Vagina (tissue), 2 donors: ENCODE results near the gene CCDC69.

Experiments
- POLR2AphosphoS5 ChIP-seq, 2 donors: sonication (generic); formaldehyde crosslinking; IDR thresholded peaks; one replicate each; pipeline ENCODE4 v1.9.0; 2017; ENCODE audit warnings: antibody characterized with exemption in 2 of 2, mild to moderate bottlenecking in 2 of 2, low read depth in 1 of 2; ENCODE audit not compliant: insufficient read depth in 1 of 2
- TF ChIP-seq, protein P1 (sequence below), 3 experiments: fragments of 450-650 bp in 2 of 3; fragments of 200-600 bp in 1 of 3; sonication (generic) in 1 of 3; IDR thresholded peaks; one replicate each; pipeline ENCODE4 v1.5.1; 2017 to 2019; ENCODE audit warnings: antibody characterized with exemption in 3 of 3, mild to moderate bottlenecking in 2 of 3, moderate library complexity in 2 of 3

DNA sequence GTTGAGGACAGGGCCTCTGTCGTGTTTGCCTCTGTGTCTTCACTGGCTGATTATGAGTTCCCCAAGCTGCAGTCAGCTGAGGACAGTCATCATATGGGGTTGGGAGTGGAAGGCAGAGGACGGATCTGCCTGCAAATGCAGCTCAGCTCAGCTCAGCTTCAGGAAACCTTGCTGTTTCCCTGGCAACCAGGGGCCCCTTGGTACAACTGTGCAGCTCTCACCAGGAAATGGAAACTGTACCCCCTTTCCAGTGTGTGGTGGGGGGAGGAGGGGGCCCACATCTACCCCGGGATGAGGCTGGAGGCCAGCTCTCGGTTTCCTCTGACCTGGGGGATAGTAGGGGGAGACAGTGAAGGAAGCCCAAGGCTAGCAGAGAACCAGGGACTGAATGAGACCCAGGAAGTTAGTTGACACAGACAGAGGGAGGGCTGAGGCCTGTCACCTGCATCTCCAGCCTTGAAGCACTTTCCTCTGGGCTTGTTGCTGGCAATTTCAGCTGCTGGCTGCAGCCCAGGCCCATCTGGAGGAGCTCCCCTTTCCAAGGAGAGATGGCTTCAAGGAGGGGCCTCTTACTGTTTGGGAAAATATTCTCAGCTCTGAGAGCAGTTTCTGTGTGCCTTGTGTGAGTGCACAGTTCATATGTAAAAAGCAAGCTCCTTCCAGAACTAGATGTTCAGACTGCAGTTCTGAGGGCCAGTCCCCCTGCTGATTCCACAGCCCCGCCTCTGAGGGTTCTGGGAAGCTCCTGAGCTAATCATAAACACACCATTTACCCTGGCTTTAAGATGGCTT lies 73.2 kb downstream of the CCDC69 start:
- TF ChIP-seq, protein P1, sequence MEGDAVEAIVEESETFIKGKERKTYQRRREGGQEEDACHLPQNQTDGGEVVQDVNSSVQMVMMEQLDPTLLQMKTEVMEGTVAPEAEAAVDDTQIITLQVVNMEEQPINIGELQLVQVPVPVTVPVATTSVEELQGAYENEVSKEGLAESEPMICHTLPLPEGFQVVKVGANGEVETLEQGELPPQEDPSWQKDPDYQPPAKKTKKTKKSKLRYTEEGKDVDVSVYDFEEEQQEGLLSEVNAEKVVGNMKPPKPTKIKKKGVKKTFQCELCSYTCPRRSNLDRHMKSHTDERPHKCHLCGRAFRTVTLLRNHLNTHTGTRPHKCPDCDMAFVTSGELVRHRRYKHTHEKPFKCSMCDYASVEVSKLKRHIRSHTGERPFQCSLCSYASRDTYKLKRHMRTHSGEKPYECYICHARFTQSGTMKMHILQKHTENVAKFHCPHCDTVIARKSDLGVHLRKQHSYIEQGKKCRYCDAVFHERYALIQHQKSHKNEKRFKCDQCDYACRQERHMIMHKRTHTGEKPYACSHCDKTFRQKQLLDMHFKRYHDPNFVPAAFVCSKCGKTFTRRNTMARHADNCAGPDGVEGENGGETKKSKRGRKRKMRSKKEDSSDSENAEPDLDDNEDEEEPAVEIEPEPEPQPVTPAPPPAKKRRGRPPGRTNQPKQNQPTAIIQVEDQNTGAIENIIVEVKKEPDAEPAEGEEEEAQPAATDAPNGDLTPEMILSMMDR (IDR thresholded peaks at IDR 0.05): no peak
- no peak for TF ChIP-seq POLR2AphosphoS5 (IDR thresholded peaks at IDR 0.05; ENCODE audit: insufficient read depth in 1 of 2, low read depth in 1 of 2)
